Loucy (cell line): ENCODE data around the gene UNC119B.

ENCODE experiments used
- H2AFZ ChIP-seq: fragments of 200-600 bp; sonication (generic); 2 replicates; pipeline ENCODE4 v1.6.0; 2016; ENCODE audit warnings: antibody characterized with exemption, mild to moderate bottlenecking, low read length, moderate library complexity
- H3F3A ChIP-seq: fragments of 200-600 bp; 2 replicates; pipeline ENCODE4 v1.6.0; 2016; ENCODE audit warnings: antibody characterized with exemption, low read depth, mild to moderate bottlenecking
- H3K27me3 ChIP-seq: fragments of 200-600 bp; sonication (generic); 2 replicates; pipeline ENCODE4 v1.6.1; 2014; ENCODE audit warnings: low read length, mild to moderate bottlenecking; ENCODE audit not compliant: insufficient read depth, poor library complexity, severe bottlenecking
- H3K36me3 ChIP-seq: fragments of 200-600 bp; sonication (generic); 2 replicates; pipeline ENCODE4 v1.6.1; 2016; ENCODE audit warnings: low read length; ENCODE audit not compliant: insufficient read depth
- H3K4me1 ChIP-seq: fragments of 200-600 bp; sonication (generic); 2 replicates; pipeline ENCODE4 v1.5.1; 2014; ENCODE audit warnings: low read length, mild to moderate bottlenecking; ENCODE audit not compliant: insufficient read depth, poor library complexity, severe bottlenecking
- H3K4me2 ChIP-seq: fragments of 200-600 bp; sonication (generic); 2 replicates; pipeline ENCODE4 v1.6.0; 2014; ENCODE audit warnings: antibody characterized with exemption, low read length, low read depth, mild to moderate bottlenecking; ENCODE audit not compliant: poor library complexity, severe bottlenecking
- H3K4me3 ChIP-seq: fragments of 200-600 bp; sonication (generic); 2 replicates; pipeline ENCODE4 v1.5.1; 2014; ENCODE audit warnings: low read length, mild to moderate bottlenecking, mixed read lengths; ENCODE audit not compliant: poor library complexity, severe bottlenecking
- H3K79me2 ChIP-seq: fragments of 200-600 bp; sonication (generic); 2 replicates; pipeline ENCODE4 v1.6.1; 2014; ENCODE audit warnings: low read length; ENCODE audit not compliant: insufficient read depth
- H3K9ac ChIP-seq: fragments of 200-600 bp; sonication (generic); 2 replicates; pipeline ENCODE4 v1.6.0; 2014; ENCODE audit warnings: mild to moderate bottlenecking, low read depth, low read length, moderate library complexity; ENCODE audit not compliant: poor library complexity, severe bottlenecking
- H3K9me2 ChIP-seq: fragments of 200-600 bp; sonication (generic); replicated peaks from 2 replicates; pipeline ENCODE4 v1.6.1; 2016; ENCODE audit warnings: low read depth, low read length, mixed read lengths
- H3K9me3 ChIP-seq: fragments of 200-600 bp; sonication (generic); 2 replicates; pipeline ENCODE4 v1.6.1; 2014; ENCODE audit warnings: mild to moderate bottlenecking, antibody characterized with exemption, low read length, low read depth; ENCODE audit not compliant: insufficient read depth
- H4K20me1 ChIP-seq: fragments of 200-600 bp; sonication (generic); 2 replicates; pipeline ENCODE4 v1.6.0; 2014; ENCODE audit warnings: antibody characterized with exemption, low read length, mild to moderate bottlenecking; ENCODE audit not compliant: insufficient read depth, poor library complexity, severe bottlenecking
- CTCF ChIP-seq: fragments of 200-600 bp; sonication (generic); conservative IDR thresholded peaks from 2 replicates; pipeline ENCODE4 v1.5.1; 2014; ENCODE audit warnings: mild to moderate bottlenecking, antibody characterized with exemption, low read length
- EZH2phosphoT487 ChIP-seq: fragments of 200-600 bp; IDR thresholded peaks from 2 replicates; pipeline ENCODE4 v1.6.1; 2018; ENCODE audit warnings: antibody characterized with exemption, mild to moderate bottlenecking, moderate library complexity, borderline replicate concordance

UNC119B gene

GRCh38 chr12:120761519-120761934 is 51.3 kb downstream of the UNC119B start:
- Histone ChIP-seq H4K20me1 (no peaks in the 10 kb centered on the region), H3K27me3 (no peaks in the 10 kb centered on the region), H3K9ac (no peak overlapping the region), H3K36me3 (peaks cover 64% of the 10 kb centered on the region; the same call in 1 of the 2 replicates), H3K9me3 (no peaks in the 10 kb centered on the region), H3K4me3 (no peak overlapping the region), H3K79me2 (no peaks in the 10 kb centered on the region), H2AFZ (no peak overlapping the region), H3K4me1 (no peaks in the 10 kb centered on the region), H3K4me2 (no peak overlapping the region), H3F3A (no peaks in the 10 kb centered on the region), H3K9me2 (no peaks in the 10 kb centered on the region)
- TF ChIP-seq EZH2phosphoT487 (no peak), CTCF (no peak)

- no peaks in the 10 kb centered on the region for H3K9me3 ChIP-seq
- no peaks in the 10 kb centered on the region for H3K79me2 ChIP-seq
- H4K20me1 ChIP-seq: no peaks in the 10 kb centered on the region
- no peaks in the 10 kb centered on the region for H3K27me3 ChIP-seq
- H3K9ac ChIP-seq: no peak overlapping the region
- H3K4me1 ChIP-seq: no peaks in the 10 kb centered on the region
- no peak overlapping the region for H3K4me3 ChIP-seq
- no peaks in the 10 kb centered on the region for H3F3A ChIP-seq
- peaks cover 70% of the 10 kb centered on the region; the same call in 1 of the 2 replicates for H3K36me3 ChIP-seq
- H2AFZ ChIP-seq: no peak overlapping the region
- H3K9me2 ChIP-seq: no peaks in the 10 kb centered on the region
- TF ChIP-seq CTCF (no peak), EZH2phosphoT487 (no peak)
- H3K4me2 ChIP-seq: no peak overlapping the region
Observed at GRCh38 chr12:120762086-120762485, 51.8 kb downstream of the UNC119B start.

GRCh38 chr12:120763250-120763649 is 53.0 kb downstream of the UNC119B start:
- no peak overlapping the region for H3K4me2 ChIP-seq

More at GRCh38 chr12:120763250-120763649, 53.0 kb downstream of the UNC119B start:
- H2AFZ ChIP-seq: no peak overlapping the region
- no peaks in the 10 kb centered on the region for H3F3A ChIP-seq
- no peaks in the 10 kb centered on the region for H4K20me1 ChIP-seq
- no peaks in the 10 kb centered on the region for H3K9me3 ChIP-seq
- H3K36me3 ChIP-seq: peaks cover 82% of the 10 kb centered on the region; the same call in 1 of the 2 replicates
- no peaks in the 10 kb centered on the region for H3K79me2 ChIP-seq
- no peak overlapping the region for H3K9ac ChIP-seq
- H3K27me3 ChIP-seq: no peaks in the 10 kb centered on the region
- TF ChIP-seq CTCF (no peak), EZH2phosphoT487 (no peak)
- H3K4me3 ChIP-seq: no peak overlapping the region
- no peaks in the 10 kb centered on the region for H3K4me1 ChIP-seq
- H3K9me2 ChIP-seq: no peaks in the 10 kb centered on the region
